GM23338 (cell line): ENCODE results near the gene TBC1D21.

Experiments used
- CREB1 ChIP-seq: fragments of 250-450 bp; sonication (Bioruptor Pico); IDR thresholded peaks from 2 replicates; pipeline ENCODE4 v1.5.0; 2020; ENCODE audit warnings: low read depth, mild to moderate bottlenecking, moderate library complexity
- EZH2 ChIP-seq: fragments of 200-600 bp; sonication (generic); IDR thresholded peaks from one replicate; pipeline ENCODE4 v1.8.0; 2017; ENCODE audit warnings: antibody characterized with exemption, mild to moderate bottlenecking, low read depth; ENCODE audit not compliant: unreplicated experiment
- EZH2phosphoT487 ChIP-seq: fragments of 200-600 bp; sonication (generic); IDR thresholded peaks from one replicate; pipeline ENCODE4 v1.8.1; 2018; ENCODE audit warnings: antibody characterized with exemption; ENCODE audit not compliant: unreplicated experiment
- JUNB ChIP-seq: IDR thresholded peaks from one replicate; pipeline ENCODE4 v1.6.1; 2016; ENCODE audit warnings: antibody characterized with exemption; ENCODE audit not compliant: unreplicated experiment
- POLR2AphosphoS5 ChIP-seq: IDR thresholded peaks from 2 replicates; pipeline ENCODE4 v1.6.1; 2016; ENCODE audit warnings: antibody characterized with exemption, low read depth
- ZNF114 ChIP-seq: fragments of 250-450 bp; sonication (Bioruptor Pico); IDR thresholded peaks from 2 replicates; pipeline ENCODE4 v1.5.0; 2020; ENCODE audit warnings: mild to moderate bottlenecking, moderate library complexity
- TF ChIP-seq, protein P1 (sequence below), 2 experiments: fragments of 200-600 bp in 1 of 2; sonication (generic) in 1 of 2; conservative IDR thresholded peaks; 2 replicates each; pipeline versions ENCODE4 v1.5.1 to v1.6.1; 2016 to 2017; ENCODE audit warnings: antibody characterized with exemption in 2 of 2, low read depth in 2 of 2, mild to moderate bottlenecking in 2 of 2, moderate library complexity in 1 of 2
- TF ChIP-seq, protein P2 (sequence below): IDR thresholded peaks from 2 replicates; pipeline ENCODE4 v1.6.1; 2016; ENCODE audit warnings: antibody characterized with exemption

DNA sequence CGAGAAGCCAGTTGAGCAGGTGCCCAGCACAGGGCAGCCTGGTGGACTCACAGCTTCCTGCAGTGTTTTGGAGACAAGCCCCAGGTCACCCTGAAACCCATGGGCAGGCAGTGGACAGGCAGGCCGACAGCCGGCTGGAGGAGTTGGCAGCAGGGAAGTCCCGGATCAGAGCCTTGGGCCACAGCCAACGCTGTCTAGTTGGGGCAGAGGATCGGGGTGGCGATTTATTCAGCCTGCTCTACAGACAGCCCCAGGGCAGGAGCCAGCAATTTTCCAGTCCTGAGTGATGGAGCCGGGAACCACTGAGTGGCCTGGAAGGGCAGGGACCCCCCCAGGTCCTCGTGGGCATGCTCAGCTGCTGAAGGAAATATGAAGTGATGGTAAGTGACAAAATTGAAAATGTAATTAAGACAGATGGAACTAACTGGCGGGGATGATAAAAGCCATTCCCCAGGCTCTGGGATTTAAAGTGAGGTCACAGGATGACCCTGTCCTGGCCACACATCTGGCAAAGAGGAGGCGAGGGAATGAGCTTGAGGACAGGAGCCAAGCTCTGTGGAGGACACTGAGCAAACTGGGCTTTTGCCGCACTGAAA is 34.4 kb upstream of the TBC1D21 start:
- TF ChIP-seq, protein P1, sequence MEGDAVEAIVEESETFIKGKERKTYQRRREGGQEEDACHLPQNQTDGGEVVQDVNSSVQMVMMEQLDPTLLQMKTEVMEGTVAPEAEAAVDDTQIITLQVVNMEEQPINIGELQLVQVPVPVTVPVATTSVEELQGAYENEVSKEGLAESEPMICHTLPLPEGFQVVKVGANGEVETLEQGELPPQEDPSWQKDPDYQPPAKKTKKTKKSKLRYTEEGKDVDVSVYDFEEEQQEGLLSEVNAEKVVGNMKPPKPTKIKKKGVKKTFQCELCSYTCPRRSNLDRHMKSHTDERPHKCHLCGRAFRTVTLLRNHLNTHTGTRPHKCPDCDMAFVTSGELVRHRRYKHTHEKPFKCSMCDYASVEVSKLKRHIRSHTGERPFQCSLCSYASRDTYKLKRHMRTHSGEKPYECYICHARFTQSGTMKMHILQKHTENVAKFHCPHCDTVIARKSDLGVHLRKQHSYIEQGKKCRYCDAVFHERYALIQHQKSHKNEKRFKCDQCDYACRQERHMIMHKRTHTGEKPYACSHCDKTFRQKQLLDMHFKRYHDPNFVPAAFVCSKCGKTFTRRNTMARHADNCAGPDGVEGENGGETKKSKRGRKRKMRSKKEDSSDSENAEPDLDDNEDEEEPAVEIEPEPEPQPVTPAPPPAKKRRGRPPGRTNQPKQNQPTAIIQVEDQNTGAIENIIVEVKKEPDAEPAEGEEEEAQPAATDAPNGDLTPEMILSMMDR (conservative IDR thresholded peaks at IDR 0.05; ENCODE audit: low read depth in 2 of 2) = no peak
- no peak for TF ChIP-seq POLR2AphosphoS5
- TF ChIP-seq EZH2 = no peak
- TF ChIP-seq EZH2phosphoT487 = no peak
- TF ChIP-seq, protein P2, sequence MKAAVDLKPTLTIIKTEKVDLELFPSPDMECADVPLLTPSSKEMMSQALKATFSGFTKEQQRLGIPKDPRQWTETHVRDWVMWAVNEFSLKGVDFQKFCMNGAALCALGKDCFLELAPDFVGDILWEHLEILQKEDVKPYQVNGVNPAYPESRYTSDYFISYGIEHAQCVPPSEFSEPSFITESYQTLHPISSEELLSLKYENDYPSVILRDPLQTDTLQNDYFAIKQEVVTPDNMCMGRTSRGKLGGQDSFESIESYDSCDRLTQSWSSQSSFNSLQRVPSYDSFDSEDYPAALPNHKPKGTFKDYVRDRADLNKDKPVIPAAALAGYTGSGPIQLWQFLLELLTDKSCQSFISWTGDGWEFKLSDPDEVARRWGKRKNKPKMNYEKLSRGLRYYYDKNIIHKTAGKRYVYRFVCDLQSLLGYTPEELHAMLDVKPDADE = no peak
- TF ChIP-seq JUNB = no peak
- no peak for TF ChIP-seq ZNF114 (CRISPR knock-in tag)
- TF ChIP-seq CREB1 (CRISPR knock-in tag) = no peak
